NB4 (cell line): Measurements from ENCODE around the gene ALG3.

ENCODE experiments used
- DNase-seq: peaks from one replicate; pipeline ENCODE4 v3.0.0; 2010; ENCODE audit warnings: low read depth
- H3K4me3 ChIP-seq: one replicate; pipeline ENCODE4 v1.5.1; 2011; ENCODE audit warnings: mild to moderate bottlenecking, low read depth, low read length, moderate library complexity
- MYC ChIP-seq: IDR thresholded peaks from 2 replicates; pipeline ENCODE4 v1.6.1; 2011; ENCODE audit warnings: low read depth, low read length
- POLR2A ChIP-seq: IDR thresholded peaks from 2 replicates; pipeline ENCODE4 v1.6.1; 2011; ENCODE audit warnings: mild to moderate bottlenecking; ENCODE audit not compliant: insufficient read length; ENCODE audit errors: extremely low read depth
- TF ChIP-seq, protein P1 (sequence below): IDR thresholded peaks from 2 replicates; pipeline ENCODE4 v1.6.1; 2011; ENCODE audit warnings: low read depth, low read length
- TF ChIP-seq, protein P2 (sequence below): IDR thresholded peaks from one replicate; pipeline ENCODE4 v1.5.1; 2012; ENCODE audit warnings: low read depth, low read length

Gene ALG3

DNA sequence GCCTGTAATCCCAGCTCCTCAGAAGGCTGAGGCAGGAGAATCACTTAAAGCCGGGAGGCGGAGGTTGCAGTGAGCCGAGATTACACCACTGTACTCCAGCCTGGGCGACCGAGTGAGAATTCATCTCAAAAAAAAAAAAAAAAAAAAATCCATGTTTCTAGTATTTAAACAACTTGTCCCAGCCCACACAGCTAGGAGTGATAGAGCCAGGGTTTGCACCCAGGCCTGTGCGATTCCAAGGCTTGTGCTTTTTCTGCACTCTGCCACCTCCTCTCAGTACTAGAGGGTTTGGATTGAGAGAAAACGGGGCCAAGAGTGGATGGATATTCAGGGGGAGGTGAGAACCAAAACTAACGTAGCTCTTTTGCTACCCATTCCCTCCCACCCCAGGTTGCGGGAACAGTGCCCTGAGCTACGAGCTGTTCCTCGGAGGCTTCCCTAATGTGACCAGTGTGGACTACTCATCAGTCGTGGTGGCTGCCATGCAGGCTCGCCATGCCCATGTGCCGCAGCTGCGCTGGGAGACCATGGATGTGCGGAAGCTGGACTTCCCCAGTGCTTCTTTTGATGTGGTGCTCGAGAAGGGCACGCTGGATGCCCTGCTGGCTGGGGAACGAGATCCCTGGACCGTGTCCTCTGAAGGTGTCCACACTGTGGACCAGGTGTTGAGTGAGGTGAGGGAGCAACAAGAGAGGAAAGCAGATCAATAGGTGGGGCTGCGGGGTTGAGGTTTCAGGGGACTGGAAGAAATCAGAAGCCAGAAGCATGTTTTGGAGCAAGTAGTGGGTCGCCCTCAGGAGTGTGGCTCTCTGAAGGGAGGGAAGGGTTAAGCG lies 8.5 kb upstream of the ALG3 start:
- no peak overlapping the region for H3K4me3 ChIP-seq
- no peak for DNase-seq
- TF ChIP-seq, protein P1, sequence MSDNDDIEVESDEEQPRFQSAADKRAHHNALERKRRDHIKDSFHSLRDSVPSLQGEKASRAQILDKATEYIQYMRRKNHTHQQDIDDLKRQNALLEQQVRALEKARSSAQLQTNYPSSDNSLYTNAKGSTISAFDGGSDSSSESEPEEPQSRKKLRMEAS = no peak
- TF ChIP-seq POLR2A = no peak
- no peak for TF ChIP-seq MYC
- TF ChIP-seq, protein P2, sequence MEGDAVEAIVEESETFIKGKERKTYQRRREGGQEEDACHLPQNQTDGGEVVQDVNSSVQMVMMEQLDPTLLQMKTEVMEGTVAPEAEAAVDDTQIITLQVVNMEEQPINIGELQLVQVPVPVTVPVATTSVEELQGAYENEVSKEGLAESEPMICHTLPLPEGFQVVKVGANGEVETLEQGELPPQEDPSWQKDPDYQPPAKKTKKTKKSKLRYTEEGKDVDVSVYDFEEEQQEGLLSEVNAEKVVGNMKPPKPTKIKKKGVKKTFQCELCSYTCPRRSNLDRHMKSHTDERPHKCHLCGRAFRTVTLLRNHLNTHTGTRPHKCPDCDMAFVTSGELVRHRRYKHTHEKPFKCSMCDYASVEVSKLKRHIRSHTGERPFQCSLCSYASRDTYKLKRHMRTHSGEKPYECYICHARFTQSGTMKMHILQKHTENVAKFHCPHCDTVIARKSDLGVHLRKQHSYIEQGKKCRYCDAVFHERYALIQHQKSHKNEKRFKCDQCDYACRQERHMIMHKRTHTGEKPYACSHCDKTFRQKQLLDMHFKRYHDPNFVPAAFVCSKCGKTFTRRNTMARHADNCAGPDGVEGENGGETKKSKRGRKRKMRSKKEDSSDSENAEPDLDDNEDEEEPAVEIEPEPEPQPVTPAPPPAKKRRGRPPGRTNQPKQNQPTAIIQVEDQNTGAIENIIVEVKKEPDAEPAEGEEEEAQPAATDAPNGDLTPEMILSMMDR = no peak

DNA sequence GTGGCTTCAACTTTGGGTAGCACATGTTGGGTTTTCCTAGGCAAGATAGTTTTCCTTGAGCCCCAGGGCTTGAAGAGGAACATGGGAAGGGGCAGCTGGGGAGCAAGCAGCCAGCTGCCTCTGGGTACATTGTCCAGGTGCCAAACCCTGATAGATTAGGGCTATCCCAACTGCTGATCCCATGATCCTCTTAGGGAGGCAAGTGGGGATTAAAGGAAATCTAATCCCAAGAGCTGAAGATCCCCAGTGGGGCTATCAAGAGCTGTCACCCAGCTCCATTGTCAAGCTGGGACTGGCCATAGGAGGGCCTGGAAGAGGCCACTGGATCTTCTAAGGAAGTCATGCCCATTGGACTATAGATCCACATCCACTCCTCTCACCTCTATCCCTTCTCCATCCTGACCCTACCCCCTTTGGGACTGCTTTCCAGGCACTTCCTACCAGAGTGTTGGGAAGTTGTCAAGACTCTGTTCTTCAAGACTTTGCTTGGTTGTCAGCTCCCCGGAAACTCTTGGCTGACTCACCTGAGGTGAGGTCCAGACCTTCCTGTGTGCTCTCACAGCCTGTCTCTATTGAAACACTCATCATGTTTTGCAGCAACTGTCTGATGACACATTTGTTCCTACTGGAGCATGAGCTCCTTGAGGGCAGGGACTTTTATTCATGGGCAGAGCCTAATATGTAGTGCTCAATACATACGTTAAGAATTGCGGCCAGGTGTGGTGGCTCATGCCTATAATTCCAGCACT lies 6.7 kb upstream of the ALG3 start:
- TF ChIP-seq, protein P1 = no peak
- TF ChIP-seq POLR2A = no peak
- TF ChIP-seq MYC = no peak
- TF ChIP-seq, protein P2 = no peak
- no peak overlapping the region for H3K4me3 ChIP-seq
- DNase-seq = no peak

DNA sequence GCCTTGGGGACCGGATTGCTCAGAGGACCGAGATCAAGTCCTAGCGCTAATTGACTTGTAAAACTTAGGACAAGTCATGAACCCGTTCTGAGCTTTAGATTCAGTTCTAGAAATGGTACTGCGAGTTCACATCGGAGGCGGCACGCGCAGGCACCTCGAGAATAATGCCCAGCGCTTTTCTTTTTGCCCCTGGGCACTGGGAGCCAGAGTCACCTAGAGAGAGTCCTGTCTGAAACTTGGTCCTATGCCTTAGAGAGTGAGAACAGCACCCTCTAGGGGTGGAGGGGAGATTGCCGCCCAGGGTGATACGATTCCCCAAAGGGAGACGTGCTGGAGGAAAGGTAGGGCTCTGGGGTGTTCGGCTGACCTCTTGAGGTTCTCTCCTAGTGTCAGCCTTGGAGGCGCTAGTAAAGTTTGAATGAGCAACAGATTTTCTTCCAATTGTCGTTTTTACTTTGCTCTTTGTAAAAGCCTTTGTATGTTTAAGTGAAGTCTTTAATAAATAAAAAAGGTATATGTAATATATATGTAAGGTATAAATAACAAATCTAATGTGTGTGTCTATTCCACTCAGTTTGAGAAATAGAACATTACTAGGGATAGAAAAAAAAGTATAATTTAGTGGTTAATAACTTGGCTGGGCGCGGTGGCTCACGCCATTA lies 1.5 kb upstream of the ALG3 start:
- DNase-seq = peak; percentile 93
- TF ChIP-seq, protein P2 = peak; percentile 93
- TF ChIP-seq MYC (no peak), POLR2A (no peak)
- TF ChIP-seq, protein P1 = no peak; the same call in 1 of the 2 replicates

DNA sequence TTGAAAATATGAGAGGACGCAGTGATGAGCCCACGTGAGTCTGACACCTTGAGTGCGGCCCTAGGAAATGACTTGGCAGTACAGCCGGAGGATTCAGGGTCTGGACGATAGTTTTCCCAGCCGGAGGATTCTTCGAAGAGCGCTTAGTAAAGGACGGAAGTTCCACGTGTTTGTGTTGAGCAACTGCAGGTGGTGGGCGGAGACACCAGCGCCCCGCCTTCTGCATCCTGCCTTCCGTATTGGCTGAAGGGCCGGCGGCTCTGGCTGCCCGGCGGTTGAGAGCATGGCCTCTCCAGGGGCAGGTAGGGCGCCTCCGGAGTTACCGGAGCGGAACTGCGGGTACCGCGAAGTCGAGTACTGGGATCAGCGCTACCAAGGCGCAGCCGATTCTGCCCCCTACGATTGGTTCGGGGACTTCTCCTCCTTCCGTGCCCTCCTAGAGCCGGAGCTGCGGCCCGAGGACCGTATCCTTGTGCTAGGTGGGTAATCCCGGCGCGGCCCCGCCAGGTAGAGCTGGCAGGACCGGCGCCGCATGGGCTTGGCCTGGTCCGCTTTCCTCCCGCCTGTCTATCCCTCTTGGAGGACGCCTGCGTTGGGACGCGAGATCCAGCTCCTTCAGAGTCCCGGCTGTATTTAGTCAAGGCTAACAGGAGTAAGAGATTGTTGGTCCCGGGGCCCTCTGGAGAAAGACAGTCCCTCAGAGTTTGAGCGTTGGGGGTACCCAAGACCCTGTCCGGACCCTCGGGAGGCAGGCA lies 827 bp upstream of the ALG3 start, which contains the start of gene EEF1AKMT4:
TSS of gene EEF1AKMT4 (plus strand) at position 261 of the 755 bp plus-strand sequence. CDS start at position 284, 23 bp downstream.
- DNase-seq = peak; percentile 99
- TF ChIP-seq, protein P2 = peak; percentile 61
- TF ChIP-seq POLR2A = peak; percentile 64
- peak; percentile 100 for TF ChIP-seq MYC
- TF ChIP-seq, protein P1 = peak; percentile 100
- H3K4me3 ChIP-seq = peak within 1 kb of the TSS; percentile 83

More for the DNA sequence above, 1.5 kb upstream of the ALG3 start:
- H3K4me3 ChIP-seq = peak overlapping the region; percentile 83

DNA sequence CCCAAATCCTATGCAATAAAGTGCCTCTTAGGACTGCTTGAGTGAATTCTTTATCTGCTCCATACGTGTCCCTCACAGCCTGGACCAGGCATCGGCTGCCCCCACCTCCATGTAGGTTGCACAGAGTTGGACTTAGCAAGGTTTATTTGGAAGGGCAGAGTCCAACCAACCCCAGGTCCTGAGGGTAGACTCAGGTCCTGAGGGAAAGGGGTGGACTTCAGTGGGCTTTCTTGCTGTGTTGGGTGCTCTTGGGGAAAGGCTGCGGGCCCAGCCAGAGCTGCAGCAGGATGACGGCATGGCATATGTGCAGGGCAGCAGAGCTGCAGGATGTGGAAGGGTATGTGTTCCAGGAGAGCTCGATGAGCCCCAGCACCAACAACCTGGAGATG lies 6.5 kb downstream of the ALG3 start:
- H3K4me3 ChIP-seq = no peak overlapping the region
- DNase-seq = no peak
- TF ChIP-seq POLR2A = no peak
- TF ChIP-seq, protein P1 = no peak
- TF ChIP-seq, protein P2 = no peak
- no peak for TF ChIP-seq MYC
